Mammary epithelial cell (primary cell): Measurements from ENCODE around the gene FMNL3.

Experiments
- CTCF ChIP-seq, 2 donors: IDR thresholded peaks in 1 of 2; conservative IDR thresholded peaks in 1 of 2; 2 replicates each; pipeline ENCODE4 v1.5.1; 2011 to 2012; ENCODE audit warnings: inconsistent platforms in 2 of 2, low read length in 2 of 2, mild to moderate bottlenecking in 2 of 2, control low read depth in 1 of 2, low read depth in 1 of 2; ENCODE audit not compliant: insufficient read depth in 1 of 2; ENCODE audit errors: extremely low read depth in 1 of 2
- EZH2 ChIP-seq: IDR thresholded peaks from 2 replicates; pipeline ENCODE4 v1.6.1; 2012; ENCODE audit warnings: low read length, inconsistent platforms, borderline replicate concordance

GRCh38 chr12:49703647-49704137 lies 3.5 kb downstream of the FMNL3 start:
- TF ChIP-seq CTCF (conservative IDR thresholded peaks at IDR 0.05 in 1 of 2, IDR thresholded peaks at IDR 0.05 in 1 of 2; ENCODE audit: extremely low read depth in 1 of 2, insufficient read depth in 1 of 2, low read depth in 1 of 2, low read length in 2 of 2) (no peak), EZH2 (no peak)
